Mesenchymal stem cell (in vitro differentiated cells and primary cell): ENCODE data around the gene YWHAG.
"Not testable (repeated sequence)": the region's sequence is repeated elsewhere in the genome, so short reads cannot be mapped to it uniquely, and the experiment has no call there.

Experiments used
- DNase-seq: peaks from one replicate; pipeline ENCODE4 v3.0.0-alpha.2; 2013
- H2AFZ ChIP-seq: one replicate; pipeline ENCODE4 v1.6.1; 2013; ENCODE audit warnings: low read depth, mild to moderate bottlenecking, control low read depth, inconsistent platforms, low read length, moderate library complexity
- H2AK5ac ChIP-seq: 2 replicates; pipeline ENCODE4 v1.6.1; 2013; ENCODE audit warnings: low read length, moderate library complexity, mild to moderate bottlenecking, inconsistent platforms; ENCODE audit not compliant: severe bottlenecking
- H2BK120ac ChIP-seq: one replicate; pipeline ENCODE4 v1.6.1; 2013; ENCODE audit warnings: low read depth, mild to moderate bottlenecking, inconsistent platforms, low read length, moderate library complexity
- H2BK12ac ChIP-seq, 2 experiments: one replicate each; pipeline ENCODE4 v1.6.1; 2013; ENCODE audit warnings: inconsistent platforms in 2 of 2, low read length in 2 of 2, mild to moderate bottlenecking in 2 of 2, moderate library complexity in 2 of 2, control low read depth in 1 of 2
- H2BK15ac ChIP-seq: one replicate; pipeline ENCODE4 v1.6.1; 2013; ENCODE audit warnings: mild to moderate bottlenecking, low read depth, inconsistent platforms; ENCODE audit not compliant: poor library complexity, severe bottlenecking
- H2BK5ac ChIP-seq: 2 replicates; pipeline ENCODE4 v1.6.1; 2013; ENCODE audit warnings: low read depth, mild to moderate bottlenecking, low read length, control low read depth, inconsistent platforms; ENCODE audit not compliant: poor library complexity, severe bottlenecking
- H3K14ac ChIP-seq, 2 experiments: one replicate each; pipeline ENCODE4 v1.6.1; 2013; ENCODE audit warnings: inconsistent platforms in 2 of 2, low read length in 2 of 2, control low read depth in 1 of 2, mild to moderate bottlenecking in 1 of 2, moderate library complexity in 1 of 2
- H3K18ac ChIP-seq, 2 experiments: one replicate each; pipeline ENCODE4 v1.6.1; 2013; ENCODE audit warnings: inconsistent platforms in 2 of 2, low read length in 2 of 2, control low read depth in 1 of 2, low read depth in 1 of 2, mild to moderate bottlenecking in 1 of 2
- H3K23ac ChIP-seq, 2 experiments: one replicate each; pipeline ENCODE4 v1.6.1; 2013; ENCODE audit warnings: inconsistent platforms in 2 of 2, low read length in 2 of 2, mild to moderate bottlenecking in 2 of 2, moderate library complexity in 2 of 2, control low read depth in 1 of 2
- H3K27ac ChIP-seq: 2 replicates; pipeline ENCODE4 v1.5.1; 2013; ENCODE audit warnings: mild to moderate bottlenecking, moderate library complexity, low read length, control low read depth, inconsistent platforms; ENCODE audit not compliant: poor library complexity, severe bottlenecking
- H3K27me3 ChIP-seq, 2 experiments: 2 replicates each; pipeline versions ENCODE4 v1.6.1 to v1.7.0; 2013; ENCODE audit warnings: low read length in 2 of 2, mild to moderate bottlenecking in 2 of 2, moderate library complexity in 2 of 2, control low read depth in 1 of 2, inconsistent platforms in 1 of 2; ENCODE audit not compliant: control insufficient read depth in 1 of 2, insufficient read depth in 1 of 2
- H3K36me3 ChIP-seq, 2 experiments: 2 replicates each; pipeline versions ENCODE4 v1.6.1 to v1.7.0; 2013; ENCODE audit warnings: low read length in 2 of 2, control low read depth in 1 of 2, inconsistent platforms in 1 of 2, low read depth in 1 of 2, mild to moderate bottlenecking in 1 of 2; ENCODE audit not compliant: insufficient read depth in 2 of 2, control insufficient read depth in 1 of 2
- H3K4ac ChIP-seq, 2 experiments: one replicate each; pipeline ENCODE4 v1.6.1; 2013; ENCODE audit warnings: inconsistent platforms in 2 of 2, low read length in 2 of 2, mild to moderate bottlenecking in 2 of 2, moderate library complexity in 2 of 2, control low read depth in 1 of 2, low read depth in 1 of 2
- H3K4me1 ChIP-seq: 2 replicates; pipeline ENCODE4 v1.6.1; 2013; ENCODE audit warnings: low read depth, low read length, control low read depth; ENCODE audit not compliant: control insufficient read depth, insufficient read depth
- H3K4me2 ChIP-seq: 2 replicates; pipeline ENCODE4 v1.6.1; 2013; ENCODE audit warnings: low read length, mild to moderate bottlenecking, inconsistent platforms; ENCODE audit not compliant: poor library complexity, severe bottlenecking
- H3K4me3 ChIP-seq, 2 experiments: 2 replicates each; pipeline versions ENCODE4 v1.5.1 to v1.7.0; 2013; ENCODE audit warnings: low read length in 2 of 2, mild to moderate bottlenecking in 2 of 2, control low read depth in 1 of 2, low read depth in 1 of 2; ENCODE audit not compliant: insufficient read depth in 1 of 2
- H3K79me1 ChIP-seq: replicated peaks from 2 replicates; pipeline ENCODE4 v1.6.1; 2013; ENCODE audit warnings: mild to moderate bottlenecking, control low read depth, low read length, inconsistent platforms; ENCODE audit not compliant: poor library complexity, severe bottlenecking
- H3K9ac ChIP-seq: 2 replicates; pipeline ENCODE4 v1.7.0; 2013; ENCODE audit warnings: mild to moderate bottlenecking, low read length, moderate library complexity
- H3K9me3 ChIP-seq: 2 replicates; pipeline ENCODE4 v1.7.0; 2013; ENCODE audit warnings: mild to moderate bottlenecking, low read length; ENCODE audit not compliant: control insufficient read depth
- H4K8ac ChIP-seq: one replicate; pipeline ENCODE4 v1.6.1; 2013; ENCODE audit warnings: inconsistent platforms, mild to moderate bottlenecking, low read length, moderate library complexity
- H4K91ac ChIP-seq: one replicate; pipeline ENCODE4 v1.6.1; 2013; ENCODE audit warnings: mild to moderate bottlenecking, low read length, inconsistent platforms
- WGBS: methylation state at CpG from one replicate; pipeline ENCODE4 v1.1.7; 2013; ENCODE audit warnings: mixed read lengths; 5-methylcytosine and 5-hydroxymethylcytosine counted together

The YWHAG gene

DNA sequence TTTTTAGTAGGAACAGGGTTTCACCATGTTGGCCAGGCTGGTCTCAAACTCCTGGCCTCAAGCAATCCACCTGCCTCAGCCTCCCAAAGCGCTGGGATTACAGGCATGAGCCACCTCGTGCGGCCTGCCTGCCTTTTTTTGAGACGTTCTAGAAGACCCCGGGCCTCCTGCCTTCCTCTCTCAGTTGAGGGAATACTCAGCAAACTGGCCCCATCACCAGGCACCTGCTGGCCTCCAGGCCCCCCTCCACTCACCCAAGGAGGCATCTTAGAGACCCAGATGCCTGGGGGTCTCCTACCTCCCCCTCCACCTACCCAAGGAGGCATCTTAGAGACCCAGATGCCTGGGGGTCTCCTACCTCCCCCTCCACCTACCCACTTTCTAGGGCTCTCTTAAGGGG, 65.9 kb downstream of the YWHAG start:
- not testable (repeated sequence) for H3K36me3 ChIP-seq, H3K79me1 ChIP-seq, H3K4me3 ChIP-seq, H2BK5ac ChIP-seq, H3K4me2 ChIP-seq, H4K8ac ChIP-seq, H2AFZ ChIP-seq, H3K23ac ChIP-seq, H3K9me3 ChIP-seq, H4K91ac ChIP-seq, DNase-seq, H3K27me3 ChIP-seq, H3K14ac ChIP-seq, H3K27ac ChIP-seq, H3K9ac ChIP-seq
- Histone ChIP-seq H2AK5ac (peak overlapping the region; percentile 81), H2BK120ac (peak overlapping the region; percentile 71), H2BK15ac (peak overlapping the region; percentile 38), H3K18ac (peak overlapping the region in 1 of 2 experiments; percentile 14), H3K4ac (peak overlapping the region; percentile 24 to 45), H3K4me1 (peaks cover 40% of the 10 kb centered on the region), H2BK12ac (peak overlapping the region; percentile 95 to 98)
- 91% methylated on average over 5 of the region's 5 CpGs for WGBS

DNA sequence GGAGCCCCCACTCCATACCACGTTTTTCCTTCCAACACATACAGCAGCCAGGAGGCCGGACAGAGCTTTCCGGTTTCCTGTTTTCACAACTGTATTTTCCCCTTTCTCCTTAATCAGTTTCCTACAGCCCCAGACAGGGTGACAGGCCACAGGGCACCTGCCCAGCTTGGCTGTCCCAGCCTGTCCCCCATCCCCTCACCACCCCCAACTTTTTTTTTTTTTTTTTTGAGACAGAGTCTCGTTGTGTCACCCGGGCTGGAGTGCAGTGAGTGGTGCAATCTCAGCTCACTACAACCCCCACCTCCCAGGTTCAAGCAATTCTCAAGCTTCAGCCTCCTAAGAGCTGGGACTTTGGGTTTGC, 66.6 kb downstream of the YWHAG start:
- WGBS: 14% methylated on average over 3 of the region's 5 CpGs

DNA sequence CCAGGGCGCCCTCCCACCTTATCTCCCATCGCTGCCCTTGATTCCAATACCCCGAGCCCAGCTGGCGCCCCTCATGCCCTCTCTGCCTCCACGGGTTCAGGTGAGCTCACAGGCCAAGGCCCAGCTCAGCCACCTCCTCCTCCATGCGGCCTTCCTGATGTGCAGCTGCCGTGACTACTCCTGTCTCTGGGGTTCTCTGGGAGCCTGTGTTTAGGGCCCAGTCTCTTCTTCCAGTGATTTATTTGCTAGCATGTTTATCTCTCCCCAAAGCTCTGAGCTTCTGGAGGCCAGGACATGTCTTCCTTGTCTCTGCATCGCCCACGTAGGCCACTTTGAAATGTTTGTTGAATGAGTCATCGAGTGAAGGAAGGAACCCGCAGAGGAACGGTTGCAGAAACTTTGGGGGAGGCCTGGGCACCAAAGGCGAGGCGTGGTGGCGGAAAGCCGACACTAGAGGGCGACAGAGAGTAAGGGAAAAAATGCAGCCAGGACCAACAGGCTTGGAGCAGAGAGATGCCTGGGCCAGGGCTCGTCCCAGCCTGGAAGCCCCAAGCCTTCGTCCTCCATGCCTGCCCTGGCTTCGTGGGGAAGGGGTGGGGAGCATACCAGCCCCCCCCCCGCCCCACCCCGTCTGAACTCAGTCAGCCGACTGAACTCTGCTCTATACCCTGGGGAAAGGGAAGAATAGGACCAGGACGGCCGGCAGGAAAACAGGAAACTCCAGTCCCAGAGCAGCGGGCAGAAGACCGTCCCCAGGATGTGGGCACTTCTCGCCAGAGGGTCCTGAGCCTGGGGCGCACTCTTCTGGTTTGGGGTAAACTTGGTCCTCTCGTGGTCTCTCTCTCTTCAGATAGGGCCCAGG, 67.2 kb downstream of the YWHAG start:
- Histone ChIP-seq H3K23ac (peak overlapping the region in 1 of 2 experiments; percentile 36), H2BK12ac (peak overlapping the region; percentile 88 to 99), H4K91ac (peak overlapping the region; percentile 100), H2AK5ac (peak overlapping the region; percentile 96), H3K4me2 (peak overlapping the region; percentile 57), H3K27ac (peak overlapping the region; percentile 91), H4K8ac (peak overlapping the region; percentile 97), H3K79me1 (no peaks in the 10 kb centered on the region), H3K18ac (peak overlapping the region; percentile 92 to 99), H3K14ac (peak overlapping the region; percentile 62 to 63), H2AFZ (no peak overlapping the region), H2BK120ac (peak overlapping the region; percentile 98), H3K9me3 (no peaks in the 10 kb centered on the region), H3K4me1 (peaks cover 33% of the 10 kb centered on the region), H2BK15ac (peak overlapping the region; percentile 95), H2BK5ac (peak overlapping the region; percentile 91), H3K36me3 (no peaks in the 10 kb centered on the region), H3K4ac (peak overlapping the region; percentile 90 to 96), H3K9ac (peak overlapping the region; percentile 88), H3K27me3 (no peaks in the 10 kb centered on the region), H3K4me3 (peak overlapping the region in 1 of 2 experiments; percentile 62)
- DNase-seq: peak; percentile 99
- WGBS: 12% methylated on average over 28 of the region's 30 CpGs

More for the DNA sequence above, 66.6 kb downstream of the YWHAG start:
- Histone ChIP-seq H4K8ac (peak overlapping the region; percentile 96), H3K27ac (peak overlapping the region; percentile 91), H3K79me1 (no peaks in the 10 kb centered on the region), H3K4ac (peak overlapping the region; percentile 80 to 84), H3K4me3 (peak overlapping the region in 1 of 2 experiments; percentile 62), H2BK12ac (peak overlapping the region in 1 of 2 experiments; percentile 49), H3K36me3 (no peaks in the 10 kb centered on the region), H4K91ac (peak overlapping the region; percentile 96), H3K9me3 (no peaks in the 10 kb centered on the region), H3K4me1 (peaks cover 39% of the 10 kb centered on the region), H2BK120ac (peak overlapping the region; percentile 98), H3K9ac (peak overlapping the region; percentile 88), H2AK5ac (no peak overlapping the region), H3K27me3 (no peaks in the 10 kb centered on the region), H2AFZ (no peak overlapping the region), H3K14ac (peak overlapping the region in 1 of 2 experiments; percentile 62), H2BK15ac (peak overlapping the region; percentile 92), H3K18ac (peak overlapping the region; percentile 82 to 92), H2BK5ac (peak overlapping the region; percentile 58), H3K23ac (no peak overlapping the region), H3K4me2 (peak overlapping the region; percentile 57)
- DNase-seq: peak; percentile 71

DNA sequence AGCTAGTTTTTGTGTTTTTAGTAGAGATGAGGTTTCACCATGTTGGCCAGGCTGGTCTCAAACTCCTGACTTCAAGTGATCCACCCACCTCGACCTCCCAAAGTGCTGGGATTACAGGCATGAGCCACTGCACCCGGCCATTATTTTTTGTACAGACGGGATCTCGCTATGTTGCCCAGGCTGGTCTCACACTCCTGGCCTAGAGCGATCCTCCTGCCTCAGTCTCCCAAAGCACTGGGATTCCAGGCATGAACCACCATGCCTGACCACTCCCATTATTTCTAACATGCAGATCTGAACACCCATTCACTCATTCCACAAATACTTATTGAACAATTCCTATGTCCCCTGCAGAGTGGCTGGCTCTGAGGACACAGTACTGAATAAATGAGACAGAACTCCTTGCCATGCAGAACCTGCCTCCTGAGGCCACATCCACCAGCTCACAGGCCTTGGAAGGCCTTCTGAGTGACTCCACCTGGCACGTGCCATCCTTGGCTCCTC, 67.9 kb downstream of the YWHAG start:
- peak overlapping the region; percentile 97 for H4K8ac ChIP-seq
- peak overlapping the region; percentile 87 to 99 for H3K18ac ChIP-seq
- H2BK120ac ChIP-seq: peak overlapping the region; percentile 95
- peak overlapping the region; percentile 70 for H3K9ac ChIP-seq
- H3K14ac ChIP-seq: peak overlapping the region in 1 of 2 experiments; percentile 63
- H2AFZ ChIP-seq, H3K36me3 ChIP-seq, DNase-seq, H3K4me2 ChIP-seq, H3K9me3 ChIP-seq, H3K27me3 ChIP-seq, H3K79me1 ChIP-seq, H3K4me3 ChIP-seq: not testable (repeated sequence)
- 90% methylated on average over 6 of the region's 6 CpGs for whole genome bisulfite sequencing
- H2BK5ac ChIP-seq: peak overlapping the region; percentile 91
- H3K4ac ChIP-seq: peak overlapping the region; percentile 90 to 96
- H2AK5ac ChIP-seq: peak overlapping the region; percentile 96
- H4K91ac ChIP-seq: peak overlapping the region; percentile 100
- peak overlapping the region; percentile 78 for H3K27ac ChIP-seq
- peak overlapping the region; percentile 88 to 99 for H2BK12ac ChIP-seq
- peaks cover 33% of the 10 kb centered on the region for H3K4me1 ChIP-seq
- peak overlapping the region; percentile 95 for H2BK15ac ChIP-seq
- peak overlapping the region in 1 of 2 experiments; percentile 36 for H3K23ac ChIP-seq
